SK-N-MC (cell line): Measurements from ENCODE around the gene FNTB.

ENCODE experiments used
- EZH2 ChIP-seq: fragments of 200-600 bp; sonication (generic); IDR thresholded peaks from one replicate; pipeline ENCODE4 v1.6.1; 2017; ENCODE audit warnings: antibody characterized with exemption
- POLR2AphosphoS5 ChIP-seq: IDR thresholded peaks from 2 replicates; pipeline ENCODE4 v1.6.1; 2012; ENCODE audit warnings: mild to moderate bottlenecking, low read depth, low read length, borderline replicate concordance

GRCh38 chr14:64974563-64974962, 12.1 kb upstream of the FNTB start:
- TF ChIP-seq EZH2 (no peak), POLR2AphosphoS5 (no peak)
